ENCODE measurements around the gene KRTAP2-3. TPM values are rescaled to one million over a fixed set of nuclear protein-coding genes. Genes with fewer than 3 reads are reported as not detected.

KRTAP2-3 gene
- total RNA-seq, 2 experiments from 2014 or later, result not detected

DNA sequence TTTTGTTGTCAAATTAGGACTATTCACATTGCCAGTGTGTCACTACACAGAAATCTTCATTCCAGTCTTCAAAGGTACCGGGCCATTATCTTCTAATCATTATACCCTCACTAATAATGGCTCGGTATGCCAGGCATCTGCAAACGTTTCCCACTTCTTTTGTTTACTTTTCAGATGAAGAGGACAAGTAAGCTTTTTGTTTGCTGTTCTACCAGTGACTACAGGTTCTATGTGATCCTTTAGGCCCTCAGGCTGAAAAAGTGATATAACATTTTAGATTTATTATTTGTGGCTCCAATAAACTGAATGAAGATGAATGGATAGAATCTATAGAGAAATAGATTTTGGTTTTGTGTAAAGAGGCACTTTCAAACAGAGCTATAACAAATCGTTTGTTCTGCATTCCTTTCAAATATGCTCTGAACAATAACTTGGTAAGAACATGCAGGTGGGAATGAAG is 50.6 kb downstream of the KRTAP2-3 start:
- H4K20me1 ChIP-seq (ENCODE audit: insufficient read depth, low read length), result no peaks in the 10 kb centered on the region
- no peaks in the 10 kb centered on the region for H3K9me3 ChIP-seq (ENCODE audit: low read length)
- H3K4me3 ChIP-seq (ENCODE audit: low read depth, low read length, poor library complexity, severe bottlenecking), result no peak overlapping the region
- H3K79me2 ChIP-seq (ENCODE audit: insufficient read depth, low read depth, low read length), result no peaks in the 10 kb centered on the region
- H3K4me2 ChIP-seq (ENCODE audit: low read length), result no peak overlapping the region
- intact Hi-C loops (cut with micrococcal nuclease; ENCODE audit: unreplicated experiment), result no loop called here
- no peak overlapping the region for H3K27ac ChIP-seq (ENCODE audit: low read depth, low read length, poor library complexity, severe bottlenecking)
- DNase-seq (ENCODE audit: low spot score), result no peak
- no peaks in the 10 kb centered on the region for H3K4me1 ChIP-seq (ENCODE audit: insufficient read depth, low read length, poor library complexity, severe bottlenecking)
- BruUV-seq (replicated peaks), result no TSS peak
- CTCF ChIA-PET (ENCODE audit: unreplicated experiment), result no interaction called here
- TF ChIP-seq, protein P1, sequence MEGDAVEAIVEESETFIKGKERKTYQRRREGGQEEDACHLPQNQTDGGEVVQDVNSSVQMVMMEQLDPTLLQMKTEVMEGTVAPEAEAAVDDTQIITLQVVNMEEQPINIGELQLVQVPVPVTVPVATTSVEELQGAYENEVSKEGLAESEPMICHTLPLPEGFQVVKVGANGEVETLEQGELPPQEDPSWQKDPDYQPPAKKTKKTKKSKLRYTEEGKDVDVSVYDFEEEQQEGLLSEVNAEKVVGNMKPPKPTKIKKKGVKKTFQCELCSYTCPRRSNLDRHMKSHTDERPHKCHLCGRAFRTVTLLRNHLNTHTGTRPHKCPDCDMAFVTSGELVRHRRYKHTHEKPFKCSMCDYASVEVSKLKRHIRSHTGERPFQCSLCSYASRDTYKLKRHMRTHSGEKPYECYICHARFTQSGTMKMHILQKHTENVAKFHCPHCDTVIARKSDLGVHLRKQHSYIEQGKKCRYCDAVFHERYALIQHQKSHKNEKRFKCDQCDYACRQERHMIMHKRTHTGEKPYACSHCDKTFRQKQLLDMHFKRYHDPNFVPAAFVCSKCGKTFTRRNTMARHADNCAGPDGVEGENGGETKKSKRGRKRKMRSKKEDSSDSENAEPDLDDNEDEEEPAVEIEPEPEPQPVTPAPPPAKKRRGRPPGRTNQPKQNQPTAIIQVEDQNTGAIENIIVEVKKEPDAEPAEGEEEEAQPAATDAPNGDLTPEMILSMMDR (conservative IDR thresholded peaks at IDR 0.05; ENCODE audit: low read length), result no peak
- TF ChIP-seq EZH2phosphoT487 (IDR thresholded peaks at IDR 0.05; ENCODE audit: borderline replicate concordance, low read depth, low read length), result no peak
- no peaks in the 10 kb centered on the region for H3K9me2 ChIP-seq (ENCODE audit: insufficient read depth, low read length)
- H2AFZ ChIP-seq (ENCODE audit: low read length), result no peak overlapping the region
- POLR2A ChIA-PET, result no interaction called here
- no peaks in the 10 kb centered on the region for H3K36me3 ChIP-seq (ENCODE audit: insufficient read depth, low read length)

Other genes with a start within 250 kb of the KRTAP2-3 start
Only the 30 nearest of the 38 such genes appear.
- not detected in 2 replicates for gene KRT20, start 174.9 kb downstream of the KRTAP2-3 start, total RNA-seq (2014; rRNA removed; shearing (Covaris generic))
- gene KRT20, start 174.9 kb downstream of the KRTAP2-3 start, total RNA-seq (2022), result not detected in 2 replicates
- not detected in 2 replicates for gene KRT23, start 122.5 kb downstream of the KRTAP2-3 start, total RNA-seq (2014; rRNA removed; shearing (Covaris generic))
- gene KRT23, start 122.5 kb downstream of the KRTAP2-3 start, total RNA-seq (2022), result not detected in 2 replicates
- gene KRT39, start 93.2 kb downstream of the KRTAP2-3 start, total RNA-seq (2014; rRNA removed; shearing (Covaris generic)), result not detected in 2 replicates
- gene KRT39, start 93.2 kb downstream of the KRTAP2-3 start, total RNA-seq (2022), result not detected in 2 replicates
- gene KRT40, start 75.8 kb downstream of the KRTAP2-3 start, total RNA-seq (2014; rRNA removed; shearing (Covaris generic)), result not detected in 2 replicates
- gene KRT40, start 75.8 kb downstream of the KRTAP2-3 start, total RNA-seq (2022), result not detected in 2 replicates
- gene KRTAP3-3, start 66.0 kb downstream of the KRTAP2-3 start, total RNA-seq (2014; rRNA removed; shearing (Covaris generic)), result not detected in 2 replicates
- not detected in 2 replicates for gene KRTAP3-3, start 66.0 kb downstream of the KRTAP2-3 start, total RNA-seq (2022)
- not detected in 2 replicates for gene KRTAP3-2, start 60.2 kb downstream of the KRTAP2-3 start, total RNA-seq (2014; rRNA removed; shearing (Covaris generic))
- gene KRTAP3-2, start 60.2 kb downstream of the KRTAP2-3 start, total RNA-seq (2022), result not detected in 2 replicates
- not detected in 2 replicates for gene KRTAP3-1, start 51.0 kb downstream of the KRTAP2-3 start, total RNA-seq (2014; rRNA removed; shearing (Covaris generic))
- gene KRTAP3-1, start 51.0 kb downstream of the KRTAP2-3 start, total RNA-seq (2022), result not detected in 2 replicates
- not detected in 2 replicates for gene KRTAP1-5, start 32.9 kb downstream of the KRTAP2-3 start, total RNA-seq (2014; rRNA removed; shearing (Covaris generic))
- not detected in 2 replicates for gene KRTAP1-5, start 32.9 kb downstream of the KRTAP2-3 start, total RNA-seq (2022)
- gene KRTAP1-4, start 29.9 kb downstream of the KRTAP2-3 start, total RNA-seq (2014; rRNA removed; shearing (Covaris generic)), result not detected in 2 replicates
- gene KRTAP1-4, start 29.9 kb downstream of the KRTAP2-3 start, total RNA-seq (2022), result not detected in 2 replicates
- not detected in 2 replicates for gene KRTAP1-3, start 25.2 kb downstream of the KRTAP2-3 start, total RNA-seq (2014; rRNA removed; shearing (Covaris generic))
- gene KRTAP1-3, start 25.2 kb downstream of the KRTAP2-3 start, total RNA-seq (2022), result not detected in 2 replicates
- gene KRTAP1-1, start 18.7 kb downstream of the KRTAP2-3 start, total RNA-seq (2014; rRNA removed; shearing (Covaris generic)), result not detected in 2 replicates
- not detected in 2 replicates for gene KRTAP1-1, start 18.7 kb downstream of the KRTAP2-3 start, total RNA-seq (2022)
- gene KRTAP2-1, start 12.8 kb downstream of the KRTAP2-3 start, total RNA-seq (2014; rRNA removed; shearing (Covaris generic)), result not detected in 2 replicates
- not detected in 2 replicates for gene KRTAP2-1, start 12.8 kb downstream of the KRTAP2-3 start, total RNA-seq (2022)
- not detected in 2 replicates for gene KRTAP2-2, start 4.9 kb downstream of the KRTAP2-3 start, total RNA-seq (2014; rRNA removed; shearing (Covaris generic))
- gene KRTAP2-2, start 4.9 kb downstream of the KRTAP2-3 start, total RNA-seq (2022), result not detected in 2 replicates
- not detected in 2 replicates for gene KRTAP2-4, start 5.8 kb upstream of the KRTAP2-3 start, total RNA-seq (2014; rRNA removed; shearing (Covaris generic))
- not detected in 2 replicates for gene KRTAP2-4, start 5.8 kb upstream of the KRTAP2-3 start, total RNA-seq (2022)
- not detected in 2 replicates for gene KRTAP4-7, start 24.0 kb upstream of the KRTAP2-3 start, total RNA-seq (2014; rRNA removed; shearing (Covaris generic))
- not detected in 2 replicates for gene KRTAP4-7, start 24.0 kb upstream of the KRTAP2-3 start, total RNA-seq (2022)
- gene KRTAP4-8, start 38.0 kb upstream of the KRTAP2-3 start, total RNA-seq (2014; rRNA removed; shearing (Covaris generic)), result not detected in 2 replicates
- gene KRTAP4-8, start 38.0 kb upstream of the KRTAP2-3 start, total RNA-seq (2022), result not detected in 2 replicates
- gene KRTAP4-16, start 42.1 kb upstream of the KRTAP2-3 start, total RNA-seq (2014; rRNA removed; shearing (Covaris generic)), result not detected in 2 replicates
- gene KRTAP4-16, start 42.1 kb upstream of the KRTAP2-3 start, total RNA-seq (2022), result not detected in 2 replicates
- not detected in 2 replicates for gene KRTAP4-9, start 45.3 kb upstream of the KRTAP2-3 start, total RNA-seq (2014; rRNA removed; shearing (Covaris generic))
- not detected in 2 replicates for gene KRTAP4-9, start 45.3 kb upstream of the KRTAP2-3 start, total RNA-seq (2022)
- not detected in 2 replicates for gene KRTAP4-11, start 58.3 kb upstream of the KRTAP2-3 start, total RNA-seq (2014; rRNA removed; shearing (Covaris generic))
- not detected in 2 replicates for gene KRTAP4-11, start 58.3 kb upstream of the KRTAP2-3 start, total RNA-seq (2022)
- gene KRTAP4-12, start 64.1 kb upstream of the KRTAP2-3 start, total RNA-seq (2014; rRNA removed; shearing (Covaris generic)), result not detected in 2 replicates
- gene KRTAP4-12, start 64.1 kb upstream of the KRTAP2-3 start, total RNA-seq (2022), result not detected in 2 replicates
- gene KRTAP4-6, start 80.4 kb upstream of the KRTAP2-3 start, total RNA-seq (2014; rRNA removed; shearing (Covaris generic)), result not detected in 2 replicates
- gene KRTAP4-6, start 80.4 kb upstream of the KRTAP2-3 start, total RNA-seq (2022), result not detected in 2 replicates
- not detected in 2 replicates for gene KRTAP4-5, start 89.7 kb upstream of the KRTAP2-3 start, total RNA-seq (2014; rRNA removed; shearing (Covaris generic))
- gene KRTAP4-5, start 89.7 kb upstream of the KRTAP2-3 start, total RNA-seq (2022), result not detected in 2 replicates
- gene KRTAP4-4, start 100.6 kb upstream of the KRTAP2-3 start, total RNA-seq (2014; rRNA removed; shearing (Covaris generic)), result not detected in 2 replicates
- gene KRTAP4-4, start 100.6 kb upstream of the KRTAP2-3 start, total RNA-seq (2022), result not detected in 2 replicates
- gene KRTAP4-3, start 108.1 kb upstream of the KRTAP2-3 start, total RNA-seq (2014; rRNA removed; shearing (Covaris generic)), result not detected in 2 replicates
- not detected in 2 replicates for gene KRTAP4-3, start 108.1 kb upstream of the KRTAP2-3 start, total RNA-seq (2022)
- gene KRTAP4-2, start 118.1 kb upstream of the KRTAP2-3 start, total RNA-seq (2014; rRNA removed; shearing (Covaris generic)), result not detected in 2 replicates
- not detected in 2 replicates for gene KRTAP4-2, start 118.1 kb upstream of the KRTAP2-3 start, total RNA-seq (2022)
- gene KRTAP4-1, start 124.8 kb upstream of the KRTAP2-3 start, total RNA-seq (2014; rRNA removed; shearing (Covaris generic)), result not detected in 2 replicates
- gene KRTAP4-1, start 124.8 kb upstream of the KRTAP2-3 start, total RNA-seq (2022), result not detected in 2 replicates
- not detected in 2 replicates for gene KRTAP9-1, start 129.8 kb upstream of the KRTAP2-3 start, total RNA-seq (2014; rRNA removed; shearing (Covaris generic))
- gene KRTAP9-1, start 129.8 kb upstream of the KRTAP2-3 start, total RNA-seq (2022), result not detected in 2 replicates
- not detected in 2 replicates for gene KRTAP9-2, start 166.5 kb upstream of the KRTAP2-3 start, total RNA-seq (2014; rRNA removed; shearing (Covaris generic))
- not detected in 2 replicates for gene KRTAP9-2, start 166.5 kb upstream of the KRTAP2-3 start, total RNA-seq (2022)
- not detected in 2 replicates for gene KRTAP9-3, start 172.3 kb upstream of the KRTAP2-3 start, total RNA-seq (2014; rRNA removed; shearing (Covaris generic))
- not detected in 2 replicates for gene KRTAP9-3, start 172.3 kb upstream of the KRTAP2-3 start, total RNA-seq (2022)
- gene KRTAP9-8, start 177.9 kb upstream of the KRTAP2-3 start, total RNA-seq (2014; rRNA removed; shearing (Covaris generic)), result not detected in 2 replicates
- gene KRTAP9-8, start 177.9 kb upstream of the KRTAP2-3 start, total RNA-seq (2022), result not detected in 2 replicates

All from OCI-LY7 (cell line).